ENCODE measurements around the gene ARHGEF12. TPM values are rescaled to one million over a fixed set of nuclear protein-coding genes. Genes with fewer than 3 reads are reported as not detected.
A peak's percentile ranks its signal among the peaks of the same experiment; 100 is the strongest.

Gene ARHGEF12
- total RNA-seq, 1 donor from 2014 or later = 36.5 TPM

DNA sequence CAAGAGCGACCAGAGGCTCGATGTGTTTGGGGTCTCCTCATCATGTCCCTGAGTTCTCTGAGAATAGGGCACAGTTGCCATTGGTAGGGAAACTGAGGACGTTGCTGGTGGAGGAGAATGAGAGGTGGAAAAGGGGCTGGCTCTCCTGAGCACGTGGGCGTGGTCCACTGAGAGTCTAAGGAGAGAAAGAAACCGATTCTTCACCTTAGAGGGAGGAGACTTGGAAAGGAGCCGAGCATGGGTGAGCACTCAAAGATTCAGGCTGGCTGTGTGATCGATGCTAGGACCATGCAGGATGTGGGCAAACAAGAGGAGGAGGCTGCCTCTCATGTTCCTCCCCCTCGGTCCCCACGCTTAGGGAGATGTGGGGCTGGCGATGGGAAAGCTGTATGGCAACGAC, 30.9 kb upstream of the ARHGEF12 start:
- TF ChIP-seq, protein P1, sequence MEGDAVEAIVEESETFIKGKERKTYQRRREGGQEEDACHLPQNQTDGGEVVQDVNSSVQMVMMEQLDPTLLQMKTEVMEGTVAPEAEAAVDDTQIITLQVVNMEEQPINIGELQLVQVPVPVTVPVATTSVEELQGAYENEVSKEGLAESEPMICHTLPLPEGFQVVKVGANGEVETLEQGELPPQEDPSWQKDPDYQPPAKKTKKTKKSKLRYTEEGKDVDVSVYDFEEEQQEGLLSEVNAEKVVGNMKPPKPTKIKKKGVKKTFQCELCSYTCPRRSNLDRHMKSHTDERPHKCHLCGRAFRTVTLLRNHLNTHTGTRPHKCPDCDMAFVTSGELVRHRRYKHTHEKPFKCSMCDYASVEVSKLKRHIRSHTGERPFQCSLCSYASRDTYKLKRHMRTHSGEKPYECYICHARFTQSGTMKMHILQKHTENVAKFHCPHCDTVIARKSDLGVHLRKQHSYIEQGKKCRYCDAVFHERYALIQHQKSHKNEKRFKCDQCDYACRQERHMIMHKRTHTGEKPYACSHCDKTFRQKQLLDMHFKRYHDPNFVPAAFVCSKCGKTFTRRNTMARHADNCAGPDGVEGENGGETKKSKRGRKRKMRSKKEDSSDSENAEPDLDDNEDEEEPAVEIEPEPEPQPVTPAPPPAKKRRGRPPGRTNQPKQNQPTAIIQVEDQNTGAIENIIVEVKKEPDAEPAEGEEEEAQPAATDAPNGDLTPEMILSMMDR (conservative IDR thresholded peaks at IDR 0.05; ENCODE audit: low read depth, low read length) = no peak
- no peak for DNase-seq (ENCODE audit: low read depth)
- H3K4me3 ChIP-seq (ENCODE audit: low read depth, low read length) = no peak overlapping the region

DNA sequence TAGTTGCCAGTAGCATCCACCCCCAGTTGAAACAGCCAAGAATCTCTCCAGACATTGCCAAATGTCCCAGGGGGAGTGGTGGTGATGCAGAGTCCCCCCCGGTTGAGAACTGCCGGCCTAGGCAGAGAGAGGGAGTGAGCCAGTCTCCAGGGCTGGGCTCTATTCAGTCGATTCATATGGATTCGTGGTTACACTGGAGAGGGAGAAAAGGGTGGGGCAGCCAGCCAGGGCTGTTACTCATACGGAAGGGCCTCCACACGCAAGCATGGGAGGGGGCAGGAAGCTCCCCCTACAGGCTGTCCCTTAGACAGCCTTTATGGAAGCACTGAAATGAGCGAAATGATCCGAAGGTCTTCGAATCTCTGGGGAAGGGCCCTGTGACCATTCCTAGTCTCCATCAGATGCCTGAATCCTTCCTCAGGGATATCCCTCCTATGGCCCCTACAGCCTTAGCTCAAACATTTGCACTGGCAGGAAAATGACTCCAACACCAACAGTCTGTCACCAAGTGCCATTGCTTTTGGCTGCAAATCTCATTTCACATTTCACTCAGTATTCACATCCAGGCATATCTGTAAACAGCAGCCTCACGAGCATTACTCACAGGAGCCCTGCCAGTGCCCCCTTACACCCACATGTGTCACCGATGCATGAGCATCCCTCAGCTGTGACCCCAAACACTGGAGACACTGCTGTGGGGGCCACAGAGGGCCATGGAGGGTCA, 29.5 kb upstream of the ARHGEF12 start:
- TF ChIP-seq, protein P1 (conservative IDR thresholded peaks at IDR 0.05; ENCODE audit: low read depth, low read length) = peak; percentile 52
- no peak overlapping the region for H3K4me3 ChIP-seq (ENCODE audit: low read depth, low read length)
- DNase-seq (ENCODE audit: low read depth) = no peak

DNA sequence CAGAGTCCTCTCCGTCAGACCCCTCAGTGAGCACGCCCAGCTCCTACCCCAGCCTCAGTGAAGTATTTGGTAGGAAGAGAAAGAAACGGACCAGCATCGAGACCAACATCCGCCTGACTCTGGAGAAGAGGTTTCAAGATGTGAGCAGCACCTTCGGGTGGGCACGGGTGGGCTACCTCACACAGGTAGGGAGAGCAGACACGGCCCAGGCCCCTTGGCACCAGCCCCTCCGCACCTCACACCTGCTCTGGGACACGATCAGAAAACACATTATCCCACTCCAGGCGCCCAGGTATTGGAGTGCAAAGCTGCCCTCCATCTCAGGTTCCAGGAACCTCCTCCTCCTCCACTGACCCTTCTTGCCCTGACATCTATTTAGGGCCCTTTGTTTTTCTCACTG, 28.7 kb upstream of the ARHGEF12 start:
- TF ChIP-seq, protein P1 (conservative IDR thresholded peaks at IDR 0.05; ENCODE audit: low read depth, low read length) = no peak
- no peak overlapping the region for H3K4me3 ChIP-seq (ENCODE audit: low read depth, low read length)
- no peak for DNase-seq (ENCODE audit: low read depth)

DNA sequence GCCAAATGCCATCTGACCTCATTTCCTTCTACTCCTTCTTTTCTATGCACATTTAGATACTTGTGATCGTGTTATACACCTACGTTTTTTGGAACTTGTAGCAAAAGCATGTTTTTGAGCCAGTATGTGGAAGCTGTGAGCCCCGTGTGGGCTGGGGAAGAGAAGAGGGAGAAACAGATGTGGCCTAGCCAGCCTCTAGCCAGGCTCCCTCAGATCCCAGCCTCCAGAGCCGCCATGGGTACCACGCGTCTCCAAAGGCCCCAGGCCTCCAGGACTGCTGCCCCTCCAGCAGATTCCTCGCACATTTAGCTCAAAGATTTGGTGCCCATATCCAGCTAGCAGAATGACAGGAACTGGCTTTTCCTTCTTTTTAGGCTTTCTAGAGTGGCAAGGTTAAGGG, 28.1 kb upstream of the ARHGEF12 start:
- no peak for DNase-seq (ENCODE audit: low read depth)
- no peak overlapping the region for H3K4me3 ChIP-seq (ENCODE audit: low read depth, low read length)
- TF ChIP-seq, protein P1 (conservative IDR thresholded peaks at IDR 0.05; ENCODE audit: low read depth, low read length) = no peak

GRCh38 chr11:120310870-120311269, 25.3 kb upstream of the ARHGEF12 start:
- TF ChIP-seq, protein P1 (conservative IDR thresholded peaks at IDR 0.05; ENCODE audit: low read depth, low read length) = no peak
- DNase-seq (ENCODE audit: low read depth) = no peak
- H3K4me3 ChIP-seq (ENCODE audit: low read depth, low read length) = no peak overlapping the region

GRCh38 chr11:120314861-120315260, 21.4 kb upstream of the ARHGEF12 start:
- TF ChIP-seq, protein P1 (conservative IDR thresholded peaks at IDR 0.05; ENCODE audit: low read depth, low read length) = no peak
- DNase-seq (ENCODE audit: low read depth) = no peak
- H3K4me3 ChIP-seq (ENCODE audit: low read depth, low read length) = no peak overlapping the region

Data from epithelial cell of proximal tubule (primary cell).